ENCODE measurements around the gene AFDN. TPM values are rescaled to one million over a fixed set of nuclear protein-coding genes. Genes with fewer than 3 reads are reported as not detected.

AFDN gene
- total RNA-seq, 1 experiment from 2014 or later = 182 TPM

DNA sequence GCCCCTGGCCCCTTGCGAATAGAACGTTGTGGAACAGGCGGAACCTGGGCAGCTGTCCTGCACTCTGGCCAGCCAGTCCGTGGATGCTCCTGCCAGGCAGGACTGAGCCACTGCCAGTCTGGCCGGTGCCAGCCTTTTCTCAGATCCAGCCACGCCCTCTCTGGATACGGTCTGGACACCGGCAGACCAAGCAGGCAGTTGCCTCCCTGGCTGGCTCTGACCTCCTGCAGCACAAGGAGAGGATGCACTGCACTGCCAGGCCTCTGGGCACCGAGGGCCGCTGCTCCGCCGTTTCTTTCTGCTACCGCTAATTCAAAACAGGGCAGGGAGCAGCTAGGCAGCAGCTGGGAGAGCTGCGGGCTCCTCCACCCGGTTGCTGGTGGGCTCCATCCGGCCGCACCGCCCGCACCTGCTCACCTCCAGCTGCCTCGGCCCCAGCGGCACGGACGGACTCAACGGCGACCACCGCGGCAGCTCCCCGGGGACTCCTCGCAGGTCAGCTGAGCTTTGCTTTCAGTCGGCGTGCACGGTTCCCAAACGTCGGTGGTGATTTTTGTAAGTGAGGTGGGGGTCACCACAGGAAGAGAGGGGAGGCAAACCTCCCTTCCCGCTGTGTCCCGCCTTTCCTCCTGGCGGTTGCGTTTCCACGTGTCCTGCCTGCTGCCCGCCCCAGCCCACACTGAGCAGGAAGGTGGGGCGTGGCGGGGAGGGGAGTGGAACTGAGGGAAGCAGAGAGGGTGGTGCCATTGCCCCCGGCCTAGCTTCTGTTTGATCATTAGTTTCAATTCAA is 30.3 kb upstream of the AFDN start (continued):
- TF ChIP-seq, protein P1, sequence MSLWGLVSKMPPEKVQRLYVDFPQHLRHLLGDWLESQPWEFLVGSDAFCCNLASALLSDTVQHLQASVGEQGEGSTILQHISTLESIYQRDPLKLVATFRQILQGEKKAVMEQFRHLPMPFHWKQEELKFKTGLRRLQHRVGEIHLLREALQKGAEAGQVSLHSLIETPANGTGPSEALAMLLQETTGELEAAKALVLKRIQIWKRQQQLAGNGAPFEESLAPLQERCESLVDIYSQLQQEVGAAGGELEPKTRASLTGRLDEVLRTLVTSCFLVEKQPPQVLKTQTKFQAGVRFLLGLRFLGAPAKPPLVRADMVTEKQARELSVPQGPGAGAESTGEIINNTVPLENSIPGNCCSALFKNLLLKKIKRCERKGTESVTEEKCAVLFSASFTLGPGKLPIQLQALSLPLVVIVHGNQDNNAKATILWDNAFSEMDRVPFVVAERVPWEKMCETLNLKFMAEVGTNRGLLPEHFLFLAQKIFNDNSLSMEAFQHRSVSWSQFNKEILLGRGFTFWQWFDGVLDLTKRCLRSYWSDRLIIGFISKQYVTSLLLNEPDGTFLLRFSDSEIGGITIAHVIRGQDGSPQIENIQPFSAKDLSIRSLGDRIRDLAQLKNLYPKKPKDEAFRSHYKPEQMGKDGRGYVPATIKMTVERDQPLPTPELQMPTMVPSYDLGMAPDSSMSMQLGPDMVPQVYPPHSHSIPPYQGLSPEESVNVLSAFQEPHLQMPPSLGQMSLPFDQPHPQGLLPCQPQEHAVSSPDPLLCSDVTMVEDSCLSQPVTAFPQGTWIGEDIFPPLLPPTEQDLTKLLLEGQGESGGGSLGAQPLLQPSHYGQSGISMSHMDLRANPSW (CRISPR knock-in tag; conservative IDR thresholded peaks at IDR 0.05; ENCODE audit: low read depth) = no peak
- TF ChIP-seq ZNF232 (CRISPR knock-in tag; IDR thresholded peaks at IDR 0.05) (no peak), ELF4 (CRISPR knock-in tag; IDR thresholded peaks at IDR 0.05; ENCODE audit: low read depth) (no peak), NFE2L1 (CRISPR knock-in tag; IDR thresholded peaks at IDR 0.05) (no peak), SOX15 (CRISPR knock-in tag; IDR thresholded peaks at IDR 0.05) (no peak), RELA (CRISPR knock-in tag; IDR thresholded peaks at IDR 0.05; ENCODE audit: borderline replicate concordance) (no peak)
- TF ChIP-seq, protein P2, sequence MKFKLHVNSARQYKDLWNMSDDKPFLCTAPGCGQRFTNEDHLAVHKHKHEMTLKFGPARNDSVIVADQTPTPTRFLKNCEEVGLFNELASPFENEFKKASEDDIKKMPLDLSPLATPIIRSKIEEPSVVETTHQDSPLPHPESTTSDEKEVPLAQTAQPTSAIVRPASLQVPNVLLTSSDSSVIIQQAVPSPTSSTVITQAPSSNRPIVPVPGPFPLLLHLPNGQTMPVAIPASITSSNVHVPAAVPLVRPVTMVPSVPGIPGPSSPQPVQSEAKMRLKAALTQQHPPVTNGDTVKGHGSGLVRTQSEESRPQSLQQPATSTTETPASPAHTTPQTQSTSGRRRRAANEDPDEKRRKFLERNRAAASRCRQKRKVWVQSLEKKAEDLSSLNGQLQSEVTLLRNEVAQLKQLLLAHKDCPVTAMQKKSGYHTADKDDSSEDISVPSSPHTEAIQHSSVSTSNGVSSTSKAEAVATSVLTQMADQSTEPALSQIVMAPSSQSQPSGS (CRISPR knock-in tag; IDR thresholded peaks at IDR 0.05; ENCODE audit: borderline replicate concordance, low read depth) = no peak
- TF ChIP-seq, protein P3, sequence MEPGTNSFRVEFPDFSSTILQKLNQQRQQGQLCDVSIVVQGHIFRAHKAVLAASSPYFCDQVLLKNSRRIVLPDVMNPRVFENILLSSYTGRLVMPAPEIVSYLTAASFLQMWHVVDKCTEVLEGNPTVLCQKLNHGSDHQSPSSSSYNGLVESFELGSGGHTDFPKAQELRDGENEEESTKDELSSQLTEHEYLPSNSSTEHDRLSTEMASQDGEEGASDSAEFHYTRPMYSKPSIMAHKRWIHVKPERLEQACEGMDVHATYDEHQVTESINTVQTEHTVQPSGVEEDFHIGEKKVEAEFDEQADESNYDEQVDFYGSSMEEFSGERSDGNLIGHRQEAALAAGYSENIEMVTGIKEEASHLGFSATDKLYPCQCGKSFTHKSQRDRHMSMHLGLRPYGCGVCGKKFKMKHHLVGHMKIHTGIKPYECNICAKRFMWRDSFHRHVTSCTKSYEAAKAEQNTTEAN (CRISPR knock-in tag; IDR thresholded peaks at IDR 0.05) = no peak

DNA sequence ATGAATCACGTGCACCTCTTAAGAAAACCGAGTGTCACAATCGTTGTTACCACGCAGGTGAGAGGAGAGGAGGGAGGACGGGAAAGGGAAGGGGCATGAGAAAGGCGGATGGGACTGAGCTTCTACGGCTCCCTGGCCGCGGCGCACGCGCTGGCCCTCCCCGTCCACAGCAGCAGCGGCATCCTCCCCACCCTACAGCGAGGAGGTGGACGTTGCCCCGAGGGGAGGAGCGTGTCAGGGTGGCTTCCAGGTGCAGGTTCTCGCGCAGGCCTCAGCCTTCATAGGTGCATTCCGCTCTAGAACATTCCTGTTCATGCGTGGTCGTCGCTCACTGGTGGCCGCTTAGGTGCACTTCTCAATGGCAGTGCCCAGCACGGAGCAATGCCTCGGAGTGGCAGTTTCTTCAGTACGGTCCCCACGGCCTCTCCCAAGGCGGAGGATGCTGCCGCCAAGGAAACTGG is 29.7 kb upstream of the AFDN start:
- Mint-ChIP-seq H3K4me1 (peaks cover 36% of the 10 kb centered on the region), H3K36me3 (no peaks in the 10 kb centered on the region), H3K4me3 (no peak overlapping the region), H3K27ac (no peak overlapping the region), H3K9me3 (no peaks in the 10 kb centered on the region), H3K27me3 (ENCODE audit: low read depth) (no peaks in the 10 kb centered on the region)
- ATAC-seq (no peak), DNase-seq (ENCODE audit: low spot score) (no peak)
- CTCF ChIA-PET = no interaction called here
- POLR2A ChIA-PET = no interaction called here
- TF ChIP-seq OVOL2 (CRISPR knock-in tag; IDR thresholded peaks at IDR 0.05; ENCODE audit: borderline replicate concordance) = no peak
- TF ChIP-seq, protein P4, sequence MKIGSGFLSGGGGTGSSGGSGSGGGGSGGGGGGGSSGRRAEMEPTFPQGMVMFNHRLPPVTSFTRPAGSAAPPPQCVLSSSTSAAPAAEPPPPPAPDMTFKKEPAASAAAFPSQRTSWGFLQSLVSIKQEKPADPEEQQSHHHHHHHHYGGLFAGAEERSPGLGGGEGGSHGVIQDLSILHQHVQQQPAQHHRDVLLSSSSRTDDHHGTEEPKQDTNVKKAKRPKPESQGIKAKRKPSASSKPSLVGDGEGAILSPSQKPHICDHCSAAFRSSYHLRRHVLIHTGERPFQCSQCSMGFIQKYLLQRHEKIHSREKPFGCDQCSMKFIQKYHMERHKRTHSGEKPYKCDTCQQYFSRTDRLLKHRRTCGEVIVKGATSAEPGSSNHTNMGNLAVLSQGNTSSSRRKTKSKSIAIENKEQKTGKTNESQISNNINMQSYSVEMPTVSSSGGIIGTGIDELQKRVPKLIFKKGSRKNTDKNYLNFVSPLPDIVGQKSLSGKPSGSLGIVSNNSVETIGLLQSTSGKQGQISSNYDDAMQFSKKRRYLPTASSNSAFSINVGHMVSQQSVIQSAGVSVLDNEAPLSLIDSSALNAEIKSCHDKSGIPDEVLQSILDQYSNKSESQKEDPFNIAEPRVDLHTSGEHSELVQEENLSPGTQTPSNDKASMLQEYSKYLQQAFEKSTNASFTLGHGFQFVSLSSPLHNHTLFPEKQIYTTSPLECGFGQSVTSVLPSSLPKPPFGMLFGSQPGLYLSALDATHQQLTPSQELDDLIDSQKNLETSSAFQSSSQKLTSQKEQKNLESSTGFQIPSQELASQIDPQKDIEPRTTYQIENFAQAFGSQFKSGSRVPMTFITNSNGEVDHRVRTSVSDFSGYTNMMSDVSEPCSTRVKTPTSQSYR (CRISPR knock-in tag; IDR thresholded peaks at IDR 0.05) = no peak
- no peak for TF ChIP-seq GTF2I (CRISPR knock-in tag; conservative IDR thresholded peaks at IDR 0.05)
- TF ChIP-seq, protein P5, sequence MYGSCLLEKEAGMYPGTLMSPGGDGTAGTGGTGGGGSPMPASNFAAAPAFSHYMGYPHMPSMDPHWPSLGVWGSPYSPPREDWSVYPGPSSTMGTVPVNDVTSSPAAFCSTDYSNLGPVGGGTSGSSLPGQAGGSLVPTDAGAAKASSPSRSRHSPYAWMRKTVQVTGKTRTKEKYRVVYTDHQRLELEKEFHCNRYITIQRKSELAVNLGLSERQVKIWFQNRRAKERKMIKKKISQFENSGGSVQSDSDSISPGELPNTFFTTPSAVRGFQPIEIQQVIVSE (CRISPR knock-in tag; IDR thresholded peaks at IDR 0.05; ENCODE audit: borderline replicate concordance) = no peak
- no peak for TF ChIP-seq ZBTB21 (CRISPR knock-in tag; IDR thresholded peaks at IDR 0.05; ENCODE audit: borderline replicate concordance)
- no peak for TF ChIP-seq KAT7 (CRISPR knock-in tag; IDR thresholded peaks at IDR 0.05; ENCODE audit: borderline replicate concordance)
- no peak for TF ChIP-seq SP1 (CRISPR knock-in tag; conservative IDR thresholded peaks at IDR 0.05)
- no peak for TF ChIP-seq ZNF263 (CRISPR knock-in tag; IDR thresholded peaks at IDR 0.05; ENCODE audit: low read depth)
- no peak for TF ChIP-seq NFYB (CRISPR knock-in tag; conservative IDR thresholded peaks at IDR 0.05; ENCODE audit: low read depth)
- TF ChIP-seq RELA (CRISPR knock-in tag; IDR thresholded peaks at IDR 0.05; ENCODE audit: borderline replicate concordance) = no peak
- TF ChIP-seq ZNF138 (CRISPR knock-in tag; conservative IDR thresholded peaks at IDR 0.05) = no peak
- no peak for TF ChIP-seq GRHL2 (CRISPR knock-in tag; IDR thresholded peaks at IDR 0.05; ENCODE audit: insufficient replicate concordance, severe bottlenecking)
- TF ChIP-seq CREM (CRISPR knock-in tag; IDR thresholded peaks at IDR 0.05) = no peak
- TF ChIP-seq, protein P6, sequence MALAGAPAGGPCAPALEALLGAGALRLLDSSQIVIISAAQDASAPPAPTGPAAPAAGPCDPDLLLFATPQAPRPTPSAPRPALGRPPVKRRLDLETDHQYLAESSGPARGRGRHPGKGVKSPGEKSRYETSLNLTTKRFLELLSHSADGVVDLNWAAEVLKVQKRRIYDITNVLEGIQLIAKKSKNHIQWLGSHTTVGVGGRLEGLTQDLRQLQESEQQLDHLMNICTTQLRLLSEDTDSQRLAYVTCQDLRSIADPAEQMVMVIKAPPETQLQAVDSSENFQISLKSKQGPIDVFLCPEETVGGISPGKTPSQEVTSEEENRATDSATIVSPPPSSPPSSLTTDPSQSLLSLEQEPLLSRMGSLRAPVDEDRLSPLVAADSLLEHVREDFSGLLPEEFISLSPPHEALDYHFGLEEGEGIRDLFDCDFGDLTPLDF (CRISPR knock-in tag; IDR thresholded peaks at IDR 0.05) = no peak
- TF ChIP-seq ZNF396 (CRISPR knock-in tag; IDR thresholded peaks at IDR 0.05; ENCODE audit: borderline replicate concordance) = no peak
- TF ChIP-seq EMX1 (CRISPR knock-in tag; IDR thresholded peaks at IDR 0.05) = no peak
- TF ChIP-seq, protein P3 (CRISPR knock-in tag; IDR thresholded peaks at IDR 0.05) = no peak
- no peak for TF ChIP-seq MYBL2 (CRISPR knock-in tag; IDR thresholded peaks at IDR 0.05)
